PFSK-1 (cell line): ENCODE results near the gene TMPRSS3.

Source experiments
- FOXP2 ChIP-seq: optimal IDR thresholded peaks from 2 replicates; pipeline ENCODE3; 2011; ENCODE audit warnings: borderline replicate concordance, control low read depth, inconsistent platforms; ENCODE audit not compliant: insufficient read depth; ENCODE audit errors: extremely low read length, extremely low read depth
- POLR2AphosphoS5 ChIP-seq: IDR thresholded peaks from 2 replicates; pipeline ENCODE4 v1.6.1; 2012; ENCODE audit warnings: low read depth, mild to moderate bottlenecking, control low read depth, low read length, moderate library complexity
- REST ChIP-seq, 2 experiments: IDR thresholded peaks; 2 replicates each; pipeline versions ENCODE4 v1.6.1 to v1.8.0; 2011 to 2012; ENCODE audit warnings: low read depth in 2 of 2, low read length in 2 of 2, control low read depth in 1 of 2, inconsistent platforms in 1 of 2, mild to moderate bottlenecking in 1 of 2, moderate library complexity in 1 of 2; ENCODE audit not compliant: insufficient read depth in 1 of 2
- SIN3A ChIP-seq: IDR thresholded peaks from 2 replicates; pipeline ENCODE4 v1.6.1; 2012; ENCODE audit warnings: mild to moderate bottlenecking, low read length, moderate library complexity, borderline replicate concordance; ENCODE audit not compliant: insufficient read depth
- TAF1 ChIP-seq: IDR thresholded peaks from 2 replicates; pipeline ENCODE4 v1.6.1; 2012; ENCODE audit warnings: low read length, control low read depth, borderline replicate concordance; ENCODE audit not compliant: insufficient read depth

TMPRSS3 gene

GRCh38 chr21:42403611-42404231, 7.9 kb upstream of the TMPRSS3 start, which contains the start of gene UBASH3A:
Gene UBASH3A (plus strand): TSS chr21:42403902. CDS start chr21:42403946, 44 bp downstream.
- TF ChIP-seq SIN3A (no peak), POLR2AphosphoS5 (no peak), FOXP2 (no peak), TAF1 (no peak), REST (IDR thresholded peaks at IDR 0.05; ENCODE audit: insufficient read depth in 1 of 2, low read depth in 2 of 2, low read length in 2 of 2) (no peak)

DNA sequence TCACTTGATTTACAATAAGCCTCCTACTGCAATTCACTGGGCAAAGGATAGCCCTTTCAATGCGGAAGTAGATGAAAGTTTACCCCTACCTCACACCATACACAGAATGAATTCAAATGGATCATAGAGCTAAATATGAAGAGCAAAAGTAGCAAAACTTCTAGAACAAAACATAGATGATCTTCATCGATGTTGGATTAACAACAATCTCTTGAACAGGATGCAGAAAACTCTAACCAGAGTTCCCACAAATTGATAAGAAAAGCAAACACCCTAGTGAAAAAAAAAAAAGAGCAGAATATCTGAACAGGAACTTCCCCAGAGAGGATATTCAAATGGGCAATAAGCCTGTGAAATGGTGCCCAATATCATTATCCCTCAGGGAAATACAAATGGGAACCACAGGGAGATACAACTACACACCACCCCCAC, 6.0 kb upstream of the TMPRSS3 start:
- TF ChIP-seq REST (IDR thresholded peaks at IDR 0.05; ENCODE audit: insufficient read depth in 1 of 2, low read depth in 2 of 2, low read length in 2 of 2), result no peak
- TF ChIP-seq TAF1, result no peak
- no peak for TF ChIP-seq FOXP2
- no peak for TF ChIP-seq SIN3A
- no peak for TF ChIP-seq POLR2AphosphoS5

DNA sequence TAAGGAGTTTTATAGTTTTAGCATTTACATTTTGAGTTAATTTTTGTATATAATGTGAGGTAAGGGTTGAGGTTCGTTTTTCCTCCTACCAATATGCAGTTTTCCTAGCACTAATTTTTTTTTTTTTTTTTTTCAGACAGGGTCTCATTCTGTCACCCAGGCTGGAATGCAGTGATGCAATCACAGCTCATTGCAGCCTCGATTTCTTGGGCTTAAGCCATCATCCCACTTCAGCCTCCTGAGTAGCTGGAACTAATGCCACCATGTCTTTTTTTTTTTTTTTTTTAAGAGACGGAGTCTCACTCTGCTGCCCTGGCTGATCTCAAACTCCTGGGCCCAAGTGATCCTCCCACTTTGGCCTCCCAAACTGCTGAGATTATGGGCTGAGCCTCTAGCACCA, 5.3 kb upstream of the TMPRSS3 start:
- no peak for TF ChIP-seq POLR2AphosphoS5
- TF ChIP-seq REST (IDR thresholded peaks at IDR 0.05; ENCODE audit: insufficient read depth in 1 of 2, low read depth in 2 of 2, low read length in 2 of 2), result no peak
- TF ChIP-seq FOXP2, result no peak
- TF ChIP-seq SIN3A, result no peak

DNA sequence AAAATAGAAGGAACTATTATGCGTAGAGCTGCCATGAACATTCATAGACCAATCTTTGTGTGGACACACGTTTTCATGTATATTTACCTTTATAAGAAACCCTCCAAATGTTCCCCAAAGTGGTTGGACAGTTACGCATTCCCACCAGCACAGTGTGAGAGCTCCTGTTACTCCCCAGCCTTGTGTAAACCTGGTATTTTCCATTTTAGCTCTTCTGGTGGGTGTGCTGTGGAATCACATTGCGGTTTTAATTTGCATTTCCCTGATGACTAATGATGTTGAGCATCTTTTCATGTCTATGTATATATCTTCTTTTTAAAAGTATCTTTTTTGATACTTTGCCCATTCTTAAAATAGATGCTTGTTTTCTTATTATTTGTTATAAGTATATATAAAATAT, 4.7 kb upstream of the TMPRSS3 start:
- TF ChIP-seq POLR2AphosphoS5 (no peak), SIN3A (no peak)

DNA sequence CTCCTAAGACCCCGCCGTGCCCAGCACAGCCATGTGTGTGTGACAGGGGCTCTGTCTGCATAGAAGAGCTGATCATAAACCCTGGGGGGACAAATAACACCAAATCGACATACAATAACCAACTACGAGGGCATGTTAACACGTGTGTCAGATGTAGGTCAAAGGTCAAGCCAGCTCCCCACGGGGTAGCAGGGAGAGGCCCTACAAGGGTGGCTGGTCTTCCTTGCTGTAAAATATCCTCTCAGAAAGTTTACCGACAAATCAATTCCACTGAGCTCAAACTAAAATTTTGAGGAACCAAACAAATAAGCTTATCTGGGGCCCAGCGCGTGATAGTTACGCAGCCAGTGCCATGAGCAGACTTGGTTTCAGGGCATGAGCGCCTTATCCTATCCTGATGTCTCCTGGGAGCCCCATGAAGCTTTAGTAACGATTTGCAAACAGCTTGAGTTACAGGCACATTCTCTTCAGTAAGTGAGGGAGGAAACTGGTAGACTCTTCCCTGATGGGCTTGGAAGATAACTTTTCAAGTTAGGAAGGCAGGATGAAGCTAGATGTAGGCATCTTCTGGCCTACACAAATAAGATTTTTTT, 2.7 kb upstream of the TMPRSS3 start:
- TF ChIP-seq FOXP2 (no peak), POLR2AphosphoS5 (no peak), TAF1 (no peak), REST (IDR thresholded peaks at IDR 0.05; ENCODE audit: insufficient read depth in 1 of 2, low read depth in 2 of 2, low read length in 2 of 2) (no peak), SIN3A (no peak)
